Erythroblast (primary cell): ENCODE measurements around the gene RLF.
A peak's percentile ranks its signal among the peaks of the same experiment; 100 is the strongest.
"Not testable (repeated sequence)": the region's sequence is repeated elsewhere in the genome, so short reads cannot be mapped to it uniquely, and the experiment has no call there.

Experiments used
- DNase-seq, 2 experiments: peaks; one replicate each; lab custom pipeline; 2025; lab: John Stamatoyannopoulos, UW
- GATA1 ChIP-seq: IDR thresholded peaks from 2 replicates; pipeline ENCODE4 v1.6.1; 2011; ENCODE audit warnings: low read depth, mild to moderate bottlenecking, control low read depth, low read length, moderate library complexity
- POLR2A ChIP-seq: IDR thresholded peaks from 2 replicates; pipeline ENCODE4 v1.6.1; 2011; ENCODE audit warnings: mild to moderate bottlenecking, low read length

The RLF gene

GRCh38 chr1:40143891-40144575, 17.2 kb upstream of the RLF start:
- TF ChIP-seq GATA1 (no peak), POLR2A (no peak)
- peak; percentile 69 to 86 for DNase-seq

GRCh38 chr1:40151457-40152079, 9.6 kb upstream of the RLF start:
- no peak for DNase-seq
- no peak for TF ChIP-seq POLR2A
- no peak for TF ChIP-seq GATA1

- DNase-seq = peak; percentile 73 to 84
- no peak for TF ChIP-seq GATA1
- no peak for TF ChIP-seq POLR2A
These were observed 8.0 kb upstream of the RLF start for GRCh38 chr1:40153073-40153770.

- no peak for DNase-seq
- TF ChIP-seq GATA1 (no peak), POLR2A (no peak)
These were observed 6.1 kb upstream of the RLF start for GRCh38 chr1:40155135-40155534.

GRCh38 chr1:40155910-40156309, 5.3 kb upstream of the RLF start:
- TF ChIP-seq GATA1 = no peak
- TF ChIP-seq POLR2A = no peak

GRCh38 chr1:40160806-40161124, 422 bp upstream of the RLF start:
- TF ChIP-seq POLR2A (no peak), GATA1 (no peak)
- no peak for DNase-seq

More at GRCh38 chr1:40155910-40156309, 5.3 kb upstream of the RLF start:
- no peak for DNase-seq

- DNase-seq = no peak
- TF ChIP-seq GATA1 (no peak), POLR2A (no peak)
These were observed 756 bp downstream of the RLF start for GRCh38 chr1:40161888-40162397.

- DNase-seq = peak; percentile 17 to 47
- TF ChIP-seq POLR2A (no peak), GATA1 (no peak)
These were observed 1.7 kb downstream of the RLF start for GRCh38 chr1:40162753-40163441.

GRCh38 chr1:40167317-40167716, 6.1 kb downstream of the RLF start:
- DNase-seq = no peak
- TF ChIP-seq GATA1 (no peak), POLR2A (no peak)

- DNase-seq = no peak
- TF ChIP-seq POLR2A = no peak
- no peak for TF ChIP-seq GATA1
These were observed 9.8 kb downstream of the RLF start for GRCh38 chr1:40171036-40171435.

GRCh38 chr1:40174788-40175187, 13.6 kb downstream of the RLF start:
- no peak for TF ChIP-seq POLR2A
- no peak for TF ChIP-seq GATA1
- no peak for DNase-seq

GRCh38 chr1:40176989-40177388, 15.8 kb downstream of the RLF start:
- not testable (repeated sequence) for DNase-seq

GRCh38 chr1:40178200-40178599, 17.0 kb downstream of the RLF start:
- DNase-seq = no peak
- no peak for TF ChIP-seq GATA1
- TF ChIP-seq POLR2A = no peak
